ENCODE data around the gene CORO1A. TPM values are rescaled to one million over a fixed set of nuclear protein-coding genes. Genes with fewer than 3 reads are reported as not detected.

CORO1A gene
- total RNA-seq, 1 donor from 2014 or later: 70.0 TPM

DNA sequence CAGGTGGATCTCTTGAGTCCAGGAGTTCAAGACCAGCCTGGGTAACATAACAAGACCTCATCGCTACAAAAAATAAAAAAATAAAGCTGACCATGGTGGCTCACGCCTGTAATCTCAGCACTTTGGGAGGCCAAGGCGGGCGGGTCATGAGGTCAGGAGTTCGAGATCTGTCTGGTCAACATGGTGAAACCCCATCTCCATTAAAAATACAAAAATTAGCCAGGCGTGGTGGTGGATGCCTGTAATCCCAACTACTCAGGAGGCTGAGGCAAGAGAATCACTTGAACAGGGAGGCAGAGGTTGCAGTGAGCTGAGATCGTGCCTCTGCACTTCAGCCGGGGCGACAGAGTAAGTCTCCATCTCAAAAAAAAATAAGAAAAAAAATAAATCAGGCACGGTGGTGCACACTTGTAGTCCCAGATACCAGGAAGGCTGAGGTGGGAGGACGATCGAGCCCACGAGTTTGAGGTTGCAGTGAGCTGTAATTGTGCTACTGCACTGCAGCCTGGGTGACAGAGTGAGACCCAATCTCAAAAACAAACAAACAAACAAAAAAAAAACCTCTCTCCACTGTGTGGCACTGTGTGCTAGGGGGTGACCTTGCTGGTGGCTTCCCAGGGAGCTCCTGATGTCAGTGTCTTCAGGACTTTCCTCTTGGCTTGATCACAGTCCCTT lies 40.6 kb upstream of the CORO1A start:
- DNase-seq (no peak), ATAC-seq (peak; percentile 62)
- TF ChIP-seq, protein P1, sequence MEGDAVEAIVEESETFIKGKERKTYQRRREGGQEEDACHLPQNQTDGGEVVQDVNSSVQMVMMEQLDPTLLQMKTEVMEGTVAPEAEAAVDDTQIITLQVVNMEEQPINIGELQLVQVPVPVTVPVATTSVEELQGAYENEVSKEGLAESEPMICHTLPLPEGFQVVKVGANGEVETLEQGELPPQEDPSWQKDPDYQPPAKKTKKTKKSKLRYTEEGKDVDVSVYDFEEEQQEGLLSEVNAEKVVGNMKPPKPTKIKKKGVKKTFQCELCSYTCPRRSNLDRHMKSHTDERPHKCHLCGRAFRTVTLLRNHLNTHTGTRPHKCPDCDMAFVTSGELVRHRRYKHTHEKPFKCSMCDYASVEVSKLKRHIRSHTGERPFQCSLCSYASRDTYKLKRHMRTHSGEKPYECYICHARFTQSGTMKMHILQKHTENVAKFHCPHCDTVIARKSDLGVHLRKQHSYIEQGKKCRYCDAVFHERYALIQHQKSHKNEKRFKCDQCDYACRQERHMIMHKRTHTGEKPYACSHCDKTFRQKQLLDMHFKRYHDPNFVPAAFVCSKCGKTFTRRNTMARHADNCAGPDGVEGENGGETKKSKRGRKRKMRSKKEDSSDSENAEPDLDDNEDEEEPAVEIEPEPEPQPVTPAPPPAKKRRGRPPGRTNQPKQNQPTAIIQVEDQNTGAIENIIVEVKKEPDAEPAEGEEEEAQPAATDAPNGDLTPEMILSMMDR (IDR thresholded peaks at IDR 0.05): no peak
- Histone ChIP-seq H3K27ac (no peak overlapping the region), H3K9me3 (no peaks in the 10 kb centered on the region), H3K36me3 (no peaks in the 10 kb centered on the region), H3K27me3 (no peaks in the 10 kb centered on the region), H3K4me3 (no peak overlapping the region), H3K4me1 (no peaks in the 10 kb centered on the region)
- intact Hi-C loops (cut with DNase I): no loop called here

DNA sequence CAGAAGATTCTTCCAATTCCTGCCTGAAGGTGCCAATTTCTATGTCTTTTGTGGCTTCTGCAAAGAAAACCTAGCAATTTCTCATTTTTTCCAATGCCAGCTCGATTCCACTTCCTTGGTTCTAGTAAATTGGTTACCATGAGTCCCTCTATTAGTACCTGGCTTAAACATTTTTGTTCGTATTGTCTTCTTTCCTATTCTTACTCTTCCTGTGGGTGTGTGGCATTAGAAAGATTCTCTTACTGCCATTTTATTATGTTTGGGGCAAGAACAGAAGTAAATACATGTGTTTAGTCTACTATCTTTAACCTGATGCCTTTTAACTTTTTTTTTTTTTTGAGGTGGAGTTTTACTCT lies 40.1 kb upstream of the CORO1A start:
- H3K27me3 ChIP-seq: no peaks in the 10 kb centered on the region
- intact Hi-C loops (cut with DNase I): no loop called here
- DNase-seq: no peak
- H3K27ac ChIP-seq: no peak overlapping the region
- no peaks in the 10 kb centered on the region for H3K36me3 ChIP-seq
- no peak for ATAC-seq
- H3K4me1 ChIP-seq: no peaks in the 10 kb centered on the region
- H3K9me3 ChIP-seq: no peaks in the 10 kb centered on the region
- TF ChIP-seq, protein P1 (IDR thresholded peaks at IDR 0.05): no peak
- H3K4me3 ChIP-seq: no peak overlapping the region

DNA sequence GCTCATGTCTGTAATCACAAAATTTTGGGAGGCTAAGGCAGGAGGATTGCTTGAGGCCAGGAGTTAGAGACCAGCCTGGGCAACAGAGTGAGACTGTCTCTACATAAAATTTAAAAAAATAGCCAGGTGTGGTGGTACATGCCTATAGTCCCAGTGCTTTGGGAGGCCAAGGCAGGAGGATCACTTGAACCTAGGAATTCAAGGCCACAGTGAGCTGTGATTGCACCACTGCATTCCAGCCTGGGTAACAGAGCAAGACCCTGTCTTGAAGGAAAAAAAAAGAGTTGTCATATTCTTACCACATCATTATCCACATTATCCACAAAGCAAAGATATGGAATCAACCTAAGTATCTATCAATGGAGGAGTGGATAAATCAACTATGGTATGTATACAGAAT lies 39.4 kb upstream of the CORO1A start:
- H3K27ac ChIP-seq: no peak overlapping the region
- H3K27me3 ChIP-seq: no peaks in the 10 kb centered on the region
- no peak overlapping the region for H3K4me3 ChIP-seq
- H3K9me3 ChIP-seq: no peaks in the 10 kb centered on the region
- DNase-seq (no peak), ATAC-seq (no peak)
- no peaks in the 10 kb centered on the region for H3K4me1 ChIP-seq
- H3K36me3 ChIP-seq: no peaks in the 10 kb centered on the region
- TF ChIP-seq, protein P1 (IDR thresholded peaks at IDR 0.05): no peak
- intact Hi-C loops (cut with DNase I): no loop called here

DNA sequence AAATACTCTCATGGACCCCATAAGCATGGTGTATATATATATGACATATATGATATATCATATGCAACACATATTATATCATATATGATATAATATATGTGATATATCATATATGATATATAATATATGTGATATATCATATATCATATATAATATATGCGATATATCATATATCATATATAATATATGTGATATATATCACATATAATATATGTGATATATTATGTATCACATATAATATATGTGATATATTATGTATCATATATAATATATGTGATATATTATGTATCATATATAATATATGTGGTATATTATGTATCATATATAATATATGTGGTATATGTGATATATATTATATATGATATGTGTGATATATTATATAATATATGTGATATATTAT lies 38.5 kb upstream of the CORO1A start:
- intact Hi-C loops (cut with DNase I): no loop called here
- no peak overlapping the region for H3K4me3 ChIP-seq
- TF ChIP-seq, protein P1 (IDR thresholded peaks at IDR 0.05): no peak
- DNase-seq: no peak
- H3K27ac ChIP-seq: no peak overlapping the region
- H3K27me3 ChIP-seq: no peaks in the 10 kb centered on the region
- no peaks in the 10 kb centered on the region for H3K36me3 ChIP-seq
- no peak for ATAC-seq
- H3K4me1 ChIP-seq: no peaks in the 10 kb centered on the region
- H3K9me3 ChIP-seq: no peaks in the 10 kb centered on the region

DNA sequence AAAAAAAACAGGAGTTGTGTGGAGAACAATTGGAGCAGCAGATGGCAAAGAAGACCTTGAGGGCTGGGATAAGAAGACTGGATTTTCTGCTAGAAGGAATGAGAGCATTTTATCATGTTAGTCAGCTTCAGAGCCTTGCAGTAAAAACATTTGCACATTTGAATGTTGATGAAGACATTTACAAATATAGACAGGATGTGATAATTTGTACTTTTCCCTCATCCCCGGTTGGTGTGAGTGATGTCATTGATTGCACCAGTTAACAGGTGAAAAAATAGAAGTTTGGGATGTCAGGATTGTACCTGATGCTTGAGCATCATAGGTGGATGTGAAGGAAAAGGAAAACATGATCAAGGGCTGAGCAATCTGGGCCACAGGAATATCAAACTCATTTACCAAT lies 37.7 kb upstream of the CORO1A start:
- H3K27ac ChIP-seq: no peak overlapping the region
- no peaks in the 10 kb centered on the region for H3K27me3 ChIP-seq
- intact Hi-C loops (cut with DNase I): no loop called here
- no peak for DNase-seq
- TF ChIP-seq, protein P1 (IDR thresholded peaks at IDR 0.05): no peak
- H3K36me3 ChIP-seq: no peaks in the 10 kb centered on the region
- H3K4me1 ChIP-seq: no peaks in the 10 kb centered on the region
- no peak overlapping the region for H3K4me3 ChIP-seq
- H3K9me3 ChIP-seq: no peaks in the 10 kb centered on the region
- ATAC-seq: no peak
